SK-N-SH (cell line): ENCODE results near the gene SPAAR.

Experiments used
- CHD2 ChIP-seq: fragments of 150-350 bp; IDR thresholded peaks from 2 replicates; pipeline ENCODE4 v1.6.1; 2018; ENCODE audit warnings: low read length; ENCODE audit not compliant: partially characterized antibody
- EP300 ChIP-seq, 2 experiments: IDR thresholded peaks; 2 replicates each; pipeline versions ENCODE4 v1.4.0 to v1.6.1; 2012; ENCODE audit warnings: borderline replicate concordance in 1 of 2, low read depth in 1 of 2, low read length in 1 of 2
- EZH2phosphoT487 ChIP-seq: fragments of 200-600 bp; sonication (generic); IDR thresholded peaks from 2 replicates; pipeline ENCODE4 v1.6.1; 2017; ENCODE audit warnings: low read depth, mixed run types, mild to moderate bottlenecking, antibody characterized with exemption, moderate library complexity, borderline replicate concordance
- FOXM1 ChIP-seq: IDR thresholded peaks from 2 replicates; pipeline ENCODE4 v1.4.0; 2012; ENCODE audit warnings: low read depth, mild to moderate bottlenecking
- JUND ChIP-seq: IDR thresholded peaks from 2 replicates; pipeline ENCODE4 v1.4.0; 2012
- NFIC ChIP-seq: IDR thresholded peaks from 2 replicates; pipeline ENCODE4 v1.4.0; 2012; ENCODE audit warnings: borderline replicate concordance
- NRF1 ChIP-seq: IDR thresholded peaks from 2 replicates; pipeline ENCODE4 v1.6.1; 2012; ENCODE audit warnings: low read depth, mild to moderate bottlenecking, low read length
- POLR2AphosphoS5 ChIP-seq: IDR thresholded peaks from 2 replicates; pipeline ENCODE4 v1.6.1; 2012; ENCODE audit warnings: low read depth, low read length
- RCOR1 ChIP-seq: fragments of 150-350 bp; IDR thresholded peaks from 2 replicates; pipeline ENCODE4 v1.6.1; 2017; ENCODE audit warnings: antibody characterized with exemption, low read length
- RFX5 ChIP-seq: IDR thresholded peaks from 2 replicates; pipeline ENCODE4 v1.6.1; 2012; ENCODE audit warnings: mild to moderate bottlenecking, improper control_type of control experiment, low read length
- RXRA ChIP-seq: IDR thresholded peaks from 2 replicates; pipeline ENCODE4 v1.4.0; 2012; ENCODE audit warnings: low read depth, mild to moderate bottlenecking, borderline replicate concordance
- TF ChIP-seq, protein P1 (sequence below): fragments of 200-600 bp; sonication (generic); IDR thresholded peaks from 2 replicates; pipeline ENCODE4 v1.6.1; 2017; ENCODE audit warnings: antibody characterized with exemption, mild to moderate bottlenecking, moderate library complexity
- TF ChIP-seq, protein P2 (sequence below): fragments of 150-350 bp; IDR thresholded peaks from 2 replicates; pipeline ENCODE4 v1.6.1; 2017; ENCODE audit warnings: antibody characterized with exemption, low read length, low read depth, borderline replicate concordance
- TF ChIP-seq, protein P3 (sequence below): IDR thresholded peaks from 2 replicates; pipeline ENCODE4 v1.4.0; 2012; ENCODE audit warnings: low read depth, borderline replicate concordance

DNA sequence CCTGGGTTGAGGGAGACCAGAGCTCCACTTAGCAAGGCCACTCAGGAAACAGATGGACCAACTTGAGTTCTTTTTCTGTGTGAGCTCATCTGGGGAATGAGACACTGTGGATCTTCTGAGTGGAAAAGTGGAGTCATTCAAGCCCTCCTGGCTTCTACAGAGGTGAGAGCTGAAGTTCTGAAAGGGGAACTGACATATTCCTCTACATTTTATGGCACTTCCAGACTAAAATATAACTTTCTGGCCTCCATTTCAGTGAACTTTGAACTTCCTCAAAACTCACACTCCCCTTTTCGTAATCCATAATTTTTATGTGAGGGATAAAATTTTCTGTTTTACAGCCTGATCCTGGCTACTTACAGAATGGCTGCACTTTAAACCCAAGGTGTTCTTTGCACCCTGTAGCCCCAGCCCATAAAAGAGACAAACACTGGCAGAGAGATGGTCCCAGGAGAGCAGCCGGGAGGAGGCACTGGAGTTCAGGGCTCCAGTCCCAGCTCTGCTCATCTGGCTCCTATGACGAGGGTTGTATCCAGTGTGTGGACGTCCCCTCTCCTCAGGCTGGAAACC is 10.8 kb downstream of the SPAAR start:
- TF ChIP-seq FOXM1 (no peak), RFX5 (no peak), RXRA (no peak), EZH2phosphoT487 (no peak), JUND (no peak), EP300 (IDR thresholded peaks at IDR 0.05; ENCODE audit: borderline replicate concordance in 1 of 2, low read depth in 1 of 2, low read length in 1 of 2) (no peak), POLR2AphosphoS5 (no peak), CHD2 (no peak), RCOR1 (no peak), NFIC (no peak), NRF1 (no peak)
- TF ChIP-seq, protein P1, sequence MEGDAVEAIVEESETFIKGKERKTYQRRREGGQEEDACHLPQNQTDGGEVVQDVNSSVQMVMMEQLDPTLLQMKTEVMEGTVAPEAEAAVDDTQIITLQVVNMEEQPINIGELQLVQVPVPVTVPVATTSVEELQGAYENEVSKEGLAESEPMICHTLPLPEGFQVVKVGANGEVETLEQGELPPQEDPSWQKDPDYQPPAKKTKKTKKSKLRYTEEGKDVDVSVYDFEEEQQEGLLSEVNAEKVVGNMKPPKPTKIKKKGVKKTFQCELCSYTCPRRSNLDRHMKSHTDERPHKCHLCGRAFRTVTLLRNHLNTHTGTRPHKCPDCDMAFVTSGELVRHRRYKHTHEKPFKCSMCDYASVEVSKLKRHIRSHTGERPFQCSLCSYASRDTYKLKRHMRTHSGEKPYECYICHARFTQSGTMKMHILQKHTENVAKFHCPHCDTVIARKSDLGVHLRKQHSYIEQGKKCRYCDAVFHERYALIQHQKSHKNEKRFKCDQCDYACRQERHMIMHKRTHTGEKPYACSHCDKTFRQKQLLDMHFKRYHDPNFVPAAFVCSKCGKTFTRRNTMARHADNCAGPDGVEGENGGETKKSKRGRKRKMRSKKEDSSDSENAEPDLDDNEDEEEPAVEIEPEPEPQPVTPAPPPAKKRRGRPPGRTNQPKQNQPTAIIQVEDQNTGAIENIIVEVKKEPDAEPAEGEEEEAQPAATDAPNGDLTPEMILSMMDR, result no peak
- TF ChIP-seq, protein P2, sequence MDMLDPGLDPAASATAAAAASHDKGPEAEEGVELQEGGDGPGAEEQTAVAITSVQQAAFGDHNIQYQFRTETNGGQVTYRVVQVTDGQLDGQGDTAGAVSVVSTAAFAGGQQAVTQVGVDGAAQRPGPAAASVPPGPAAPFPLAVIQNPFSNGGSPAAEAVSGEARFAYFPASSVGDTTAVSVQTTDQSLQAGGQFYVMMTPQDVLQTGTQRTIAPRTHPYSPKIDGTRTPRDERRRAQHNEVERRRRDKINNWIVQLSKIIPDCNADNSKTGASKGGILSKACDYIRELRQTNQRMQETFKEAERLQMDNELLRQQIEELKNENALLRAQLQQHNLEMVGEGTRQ, result no peak
- TF ChIP-seq, protein P3, sequence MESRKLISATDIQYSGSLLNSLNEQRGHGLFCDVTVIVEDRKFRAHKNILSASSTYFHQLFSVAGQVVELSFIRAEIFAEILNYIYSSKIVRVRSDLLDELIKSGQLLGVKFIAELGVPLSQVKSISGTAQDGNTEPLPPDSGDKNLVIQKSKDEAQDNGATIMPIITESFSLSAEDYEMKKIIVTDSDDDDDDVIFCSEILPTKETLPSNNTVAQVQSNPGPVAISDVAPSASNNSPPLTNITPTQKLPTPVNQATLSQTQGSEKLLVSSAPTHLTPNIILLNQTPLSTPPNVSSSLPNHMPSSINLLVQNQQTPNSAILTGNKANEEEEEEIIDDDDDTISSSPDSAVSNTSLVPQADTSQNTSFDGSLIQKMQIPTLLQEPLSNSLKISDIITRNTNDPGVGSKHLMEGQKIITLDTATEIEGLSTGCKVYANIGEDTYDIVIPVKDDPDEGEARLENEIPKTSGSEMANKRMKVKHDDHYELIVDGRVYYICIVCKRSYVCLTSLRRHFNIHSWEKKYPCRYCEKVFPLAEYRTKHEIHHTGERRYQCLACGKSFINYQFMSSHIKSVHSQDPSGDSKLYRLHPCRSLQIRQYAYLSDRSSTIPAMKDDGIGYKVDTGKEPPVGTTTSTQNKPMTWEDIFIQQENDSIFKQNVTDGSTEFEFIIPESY, result no peak
